Stomach (tissue), 4 donors: ENCODE measurements around the gene NISCH.

Source experiments
- EP300 ChIP-seq: sonication (generic); formaldehyde crosslinking; IDR thresholded peaks from one replicate; pipeline ENCODE4 v1.6.1; 2017; ENCODE audit warnings: antibody characterized with exemption
- POLR2AphosphoS5 ChIP-seq, 3 donors: sonication (generic); formaldehyde crosslinking; IDR thresholded peaks; one replicate each; pipeline ENCODE4 v1.6.1; 2016; ENCODE audit warnings: antibody characterized with exemption in 3 of 3
- TF ChIP-seq, protein P1 (sequence below), 7 experiments: fragments of 450-650 bp in 4 of 7; fragments of 200-600 bp in 3 of 7; sonication (generic) in 3 of 7; IDR thresholded peaks; one replicate each; pipeline ENCODE4 v1.5.1; 2016 to 2019; ENCODE audit warnings: antibody characterized with exemption in 7 of 7, control low read depth in 2 of 7, mild to moderate bottlenecking in 1 of 7

DNA sequence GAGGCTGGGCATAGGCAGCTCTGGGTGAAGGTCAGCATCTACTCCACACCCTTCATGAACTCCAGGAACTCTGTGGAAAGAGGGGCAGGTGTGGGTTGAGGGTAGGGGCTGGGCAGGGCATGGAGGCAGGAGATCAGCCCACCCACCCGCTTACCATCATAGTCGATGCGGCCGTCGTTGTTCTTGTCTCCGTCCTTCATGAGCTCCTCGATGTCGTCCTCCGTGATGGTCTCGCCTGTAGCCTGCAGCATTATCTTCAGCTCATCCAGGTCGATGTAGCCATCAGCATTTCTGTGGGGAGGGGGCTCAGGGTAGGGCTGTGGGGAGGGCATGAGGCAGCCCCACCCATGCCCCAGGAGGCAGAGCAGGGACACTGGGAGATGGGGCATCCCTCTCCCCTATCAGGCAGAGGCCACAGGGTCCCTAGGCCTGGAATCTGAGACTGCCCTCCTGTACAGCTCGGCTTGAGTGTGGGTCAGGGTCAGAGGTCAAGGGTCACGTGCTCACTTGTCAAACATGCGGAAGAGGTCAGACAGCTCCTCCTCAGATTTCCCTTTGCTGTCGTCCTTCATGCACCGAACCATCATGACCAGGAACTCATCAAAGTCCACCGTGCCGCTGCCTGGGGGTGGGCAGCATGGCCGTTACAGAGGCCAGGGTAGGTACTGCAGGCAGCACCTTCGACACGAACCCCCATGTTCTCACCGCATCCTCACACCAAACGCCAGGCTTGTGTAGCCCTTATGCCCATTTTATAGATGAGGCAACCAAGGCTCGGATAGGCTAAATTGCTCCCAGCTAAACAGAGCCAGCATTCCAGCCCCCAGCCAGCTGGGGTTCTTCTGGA, 3.9 kb upstream of the NISCH start:
- TF ChIP-seq, protein P1, sequence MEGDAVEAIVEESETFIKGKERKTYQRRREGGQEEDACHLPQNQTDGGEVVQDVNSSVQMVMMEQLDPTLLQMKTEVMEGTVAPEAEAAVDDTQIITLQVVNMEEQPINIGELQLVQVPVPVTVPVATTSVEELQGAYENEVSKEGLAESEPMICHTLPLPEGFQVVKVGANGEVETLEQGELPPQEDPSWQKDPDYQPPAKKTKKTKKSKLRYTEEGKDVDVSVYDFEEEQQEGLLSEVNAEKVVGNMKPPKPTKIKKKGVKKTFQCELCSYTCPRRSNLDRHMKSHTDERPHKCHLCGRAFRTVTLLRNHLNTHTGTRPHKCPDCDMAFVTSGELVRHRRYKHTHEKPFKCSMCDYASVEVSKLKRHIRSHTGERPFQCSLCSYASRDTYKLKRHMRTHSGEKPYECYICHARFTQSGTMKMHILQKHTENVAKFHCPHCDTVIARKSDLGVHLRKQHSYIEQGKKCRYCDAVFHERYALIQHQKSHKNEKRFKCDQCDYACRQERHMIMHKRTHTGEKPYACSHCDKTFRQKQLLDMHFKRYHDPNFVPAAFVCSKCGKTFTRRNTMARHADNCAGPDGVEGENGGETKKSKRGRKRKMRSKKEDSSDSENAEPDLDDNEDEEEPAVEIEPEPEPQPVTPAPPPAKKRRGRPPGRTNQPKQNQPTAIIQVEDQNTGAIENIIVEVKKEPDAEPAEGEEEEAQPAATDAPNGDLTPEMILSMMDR (IDR thresholded peaks at IDR 0.05) = no peak
- TF ChIP-seq POLR2AphosphoS5 (IDR thresholded peaks at IDR 0.05) (no peak), EP300 (no peak)
